ENCODE measurements around the gene SDK2.
A peak's percentile ranks its signal among the peaks of the same experiment; 100 is the strongest.

SDK2 gene

GRCh38 chr17:73653810-73654209 is 9.6 kb upstream of the SDK2 start:
- Histone ChIP-seq H3K36me3 (ENCODE audit: control insufficient read depth in 2 of 2, insufficient read depth in 2 of 2, low read length in 2 of 2) (no peaks in the 10 kb centered on the region), H3K9ac (ENCODE audit: low read depth in 1 of 2, low read length in 2 of 2) (no peak overlapping the region), H3K27me3 (ENCODE audit: control insufficient read depth in 2 of 2, insufficient read depth in 2 of 2, low read length in 2 of 2) (no peaks in the 10 kb centered on the region), H3K27ac (ENCODE audit: low read depth in 2 of 2, low read length in 2 of 2) (no peak overlapping the region), H3K4me1 (ENCODE audit: control insufficient read depth in 2 of 2, insufficient read depth in 2 of 2, low read length in 2 of 2) (peaks cover 12 to 28% of the 10 kb centered on the region in 2 donors), H3K4me3 (ENCODE audit: low read length in 2 of 2) (no peak overlapping the region), H3K9me3 (ENCODE audit: control insufficient read depth in 2 of 2, low read length in 2 of 2) (no peaks in the 10 kb centered on the region)

DNA sequence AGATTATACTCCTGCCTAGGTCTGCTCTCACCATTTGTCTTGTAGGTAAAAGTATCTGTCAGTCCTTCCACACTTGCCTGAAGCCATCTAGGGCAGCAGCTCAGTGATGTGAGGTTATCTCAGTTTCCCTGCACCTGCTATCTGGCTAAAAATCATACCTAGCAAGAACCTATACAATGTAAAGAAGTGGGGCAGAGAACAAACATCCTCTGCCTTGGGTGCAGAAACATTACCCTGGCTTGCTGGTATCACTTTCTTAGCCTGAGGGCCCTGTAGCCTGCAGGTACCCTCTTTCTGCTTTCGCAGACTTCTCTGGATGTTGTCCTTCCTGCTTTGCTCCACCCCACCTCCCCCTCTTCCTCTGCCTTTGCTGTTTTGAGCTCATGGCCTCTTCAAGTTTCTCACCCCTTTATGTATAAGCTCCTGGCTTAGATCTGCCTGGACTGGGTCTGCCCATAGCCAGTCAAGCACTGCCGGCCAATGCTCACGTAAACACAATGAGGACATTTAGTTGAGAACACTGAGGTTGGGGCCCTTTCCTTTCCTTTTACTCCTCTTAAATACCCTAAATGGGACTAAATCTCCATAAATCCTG is 8.7 kb upstream of the SDK2 start:
- H3K9ac ChIP-seq (ENCODE audit: low read depth in 1 of 2, low read length in 2 of 2): no peak overlapping the region
- H3K27me3 ChIP-seq (ENCODE audit: control insufficient read depth in 2 of 2, insufficient read depth in 2 of 2, low read length in 2 of 2): no peaks in the 10 kb centered on the region
- no peak overlapping the region for H3K4me3 ChIP-seq (ENCODE audit: low read length in 2 of 2)
- H3K36me3 ChIP-seq (ENCODE audit: control insufficient read depth in 2 of 2, insufficient read depth in 2 of 2, low read length in 2 of 2): no peaks in the 10 kb centered on the region
- H3K4me1 ChIP-seq (ENCODE audit: control insufficient read depth in 2 of 2, insufficient read depth in 2 of 2, low read length in 2 of 2): peaks cover 12 to 24% of the 10 kb centered on the region in 2 donors
- H3K9me3 ChIP-seq (ENCODE audit: control insufficient read depth in 2 of 2, low read length in 2 of 2): no peaks in the 10 kb centered on the region
- H3K27ac ChIP-seq (ENCODE audit: low read depth in 2 of 2, low read length in 2 of 2): no peak overlapping the region

GRCh38 chr17:73650617-73651200 is 6.5 kb upstream of the SDK2 start:
- peaks cover 12 to 19% of the 10 kb centered on the region in 2 donors for H3K4me1 ChIP-seq (ENCODE audit: control insufficient read depth in 2 of 2, insufficient read depth in 2 of 2, low read length in 2 of 2)
- no peaks in the 10 kb centered on the region for H3K36me3 ChIP-seq (ENCODE audit: control insufficient read depth in 2 of 2, insufficient read depth in 2 of 2, low read length in 2 of 2)
- no peaks in the 10 kb centered on the region for H3K9me3 ChIP-seq (ENCODE audit: control insufficient read depth in 2 of 2, low read length in 2 of 2)
- peak overlapping the region; percentile 24 to 30 for H3K27ac ChIP-seq (ENCODE audit: low read depth in 2 of 2, low read length in 2 of 2)
- peaks cover 4 to 9% of the 10 kb centered on the region in 2 donors for H3K27me3 ChIP-seq (ENCODE audit: control insufficient read depth in 2 of 2, insufficient read depth in 2 of 2, low read length in 2 of 2)
- peak overlapping the region in 1 of 2 donors; percentile 23 for H3K4me3 ChIP-seq (ENCODE audit: low read length in 2 of 2)
- no peak overlapping the region for H3K9ac ChIP-seq (ENCODE audit: low read depth in 1 of 2, low read length in 2 of 2)

DNA sequence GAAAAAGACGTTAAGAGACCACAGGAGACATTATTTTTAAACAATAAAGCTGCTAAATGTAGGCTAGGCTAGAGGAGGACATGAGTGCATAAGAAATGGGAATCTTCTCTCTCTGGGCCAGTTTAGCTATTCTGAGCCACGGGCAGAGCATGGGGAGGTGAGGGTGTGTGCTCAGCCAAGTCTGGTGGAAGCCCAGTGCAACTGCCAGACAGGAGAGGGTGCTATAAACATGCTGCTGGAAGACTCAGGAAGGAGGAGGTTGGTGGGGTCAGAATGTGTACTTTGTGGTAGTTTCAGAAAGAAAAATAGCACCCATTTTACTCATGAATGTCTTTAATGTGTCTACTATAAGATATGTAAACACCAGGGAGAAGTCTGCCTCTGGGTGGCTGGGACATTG is 5.9 kb upstream of the SDK2 start:
- H3K36me3 ChIP-seq (ENCODE audit: control insufficient read depth in 2 of 2, insufficient read depth in 2 of 2, low read length in 2 of 2): no peaks in the 10 kb centered on the region
- H3K9ac ChIP-seq (ENCODE audit: low read depth in 1 of 2, low read length in 2 of 2): no peak overlapping the region
- peaks cover 7 to 9% of the 10 kb centered on the region in 2 donors for H3K27me3 ChIP-seq (ENCODE audit: control insufficient read depth in 2 of 2, insufficient read depth in 2 of 2, low read length in 2 of 2)
- H3K9me3 ChIP-seq (ENCODE audit: control insufficient read depth in 2 of 2, low read length in 2 of 2): no peaks in the 10 kb centered on the region
- H3K4me1 ChIP-seq (ENCODE audit: control insufficient read depth in 2 of 2, insufficient read depth in 2 of 2, low read length in 2 of 2): peaks cover 12 to 19% of the 10 kb centered on the region in 2 donors
- peak overlapping the region; percentile 24 to 30 for H3K27ac ChIP-seq (ENCODE audit: low read depth in 2 of 2, low read length in 2 of 2)
- H3K4me3 ChIP-seq (ENCODE audit: low read length in 2 of 2): no peak overlapping the region

- Histone ChIP-seq H3K4me1 (ENCODE audit: control insufficient read depth in 2 of 2, insufficient read depth in 2 of 2, low read length in 2 of 2) (peaks cover 12 to 19% of the 10 kb centered on the region in 2 donors), H3K36me3 (ENCODE audit: control insufficient read depth in 2 of 2, insufficient read depth in 2 of 2, low read length in 2 of 2) (no peaks in the 10 kb centered on the region), H3K27me3 (ENCODE audit: control insufficient read depth in 2 of 2, insufficient read depth in 2 of 2, low read length in 2 of 2) (peaks cover 9 to 10% of the 10 kb centered on the region in 2 donors), H3K4me3 (ENCODE audit: low read length in 2 of 2) (no peak overlapping the region), H3K27ac (ENCODE audit: low read depth in 2 of 2, low read length in 2 of 2) (no peak overlapping the region), H3K9me3 (ENCODE audit: control insufficient read depth in 2 of 2, low read length in 2 of 2) (no peaks in the 10 kb centered on the region), H3K9ac (ENCODE audit: low read depth in 1 of 2, low read length in 2 of 2) (no peak overlapping the region)
These were observed 4.7 kb upstream of the SDK2 start for GRCh38 chr17:73648974-73649373.

DNA sequence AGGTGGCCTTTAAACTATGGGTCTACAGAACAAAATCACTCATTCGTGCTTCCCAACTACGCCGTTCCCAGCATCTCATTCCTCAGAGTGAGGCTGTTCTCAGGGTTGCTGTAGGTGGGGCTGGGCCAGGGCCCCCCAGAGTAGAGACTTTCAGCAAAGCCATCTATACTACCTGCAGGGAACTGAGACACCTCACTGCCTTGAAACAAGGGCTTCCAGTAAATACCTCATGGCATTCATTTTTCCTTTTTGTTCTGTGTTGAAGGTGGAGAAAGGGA is 4.2 kb upstream of the SDK2 start:
- H3K9me3 ChIP-seq (ENCODE audit: control insufficient read depth in 2 of 2, low read length in 2 of 2): no peaks in the 10 kb centered on the region
- H3K4me3 ChIP-seq (ENCODE audit: low read length in 2 of 2): no peak overlapping the region
- H3K27ac ChIP-seq (ENCODE audit: low read depth in 2 of 2, low read length in 2 of 2): no peak overlapping the region
- peaks cover 14 to 19% of the 10 kb centered on the region in 2 donors for H3K4me1 ChIP-seq (ENCODE audit: control insufficient read depth in 2 of 2, insufficient read depth in 2 of 2, low read length in 2 of 2)
- H3K36me3 ChIP-seq (ENCODE audit: control insufficient read depth in 2 of 2, insufficient read depth in 2 of 2, low read length in 2 of 2): no peaks in the 10 kb centered on the region
- H3K27me3 ChIP-seq (ENCODE audit: control insufficient read depth in 2 of 2, insufficient read depth in 2 of 2, low read length in 2 of 2): peaks cover 10 to 11% of the 10 kb centered on the region in 2 donors
- H3K9ac ChIP-seq (ENCODE audit: low read depth in 1 of 2, low read length in 2 of 2): no peak overlapping the region

DNA sequence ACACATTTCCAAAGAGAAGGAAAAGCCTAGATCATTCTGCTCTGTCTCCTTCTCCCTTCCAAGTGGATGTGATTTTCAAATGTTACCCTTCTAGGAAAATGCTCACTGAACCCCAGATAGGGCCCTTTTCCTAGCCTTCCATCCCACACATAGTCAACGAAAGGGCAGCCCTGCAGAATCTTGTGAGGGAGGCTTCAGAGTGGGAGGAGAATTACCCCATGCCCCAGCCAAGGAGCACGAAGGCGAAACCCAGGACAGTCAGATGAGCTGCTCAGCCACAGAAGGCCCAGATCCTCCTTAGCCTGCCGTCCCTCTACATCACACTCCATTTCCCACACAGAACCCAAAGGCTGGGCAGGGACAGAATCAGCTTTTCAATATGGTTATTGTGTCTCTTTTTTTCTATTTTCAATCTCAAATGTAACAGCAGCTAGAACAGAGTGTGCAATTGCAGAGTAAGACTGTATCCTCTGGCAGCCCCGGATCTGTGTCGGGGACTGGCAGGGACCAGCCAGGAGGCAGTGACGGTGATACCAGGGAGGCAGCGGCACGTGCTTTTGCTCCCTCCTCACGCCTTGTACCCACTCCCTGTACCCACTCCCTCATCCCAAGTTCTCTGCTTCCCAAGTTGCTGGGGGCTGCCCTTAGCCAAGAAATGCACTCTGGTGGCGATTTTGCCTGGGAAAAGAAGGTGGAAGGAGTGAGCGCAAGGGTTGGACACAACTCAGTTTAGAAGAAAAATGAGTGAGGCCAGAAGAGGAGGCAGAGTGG is 3.7 kb upstream of the SDK2 start:
- Histone ChIP-seq H3K27ac (ENCODE audit: low read depth in 2 of 2, low read length in 2 of 2) (no peak overlapping the region), H3K4me1 (ENCODE audit: control insufficient read depth in 2 of 2, insufficient read depth in 2 of 2, low read length in 2 of 2) (peaks cover 18 to 19% of the 10 kb centered on the region in 2 donors), H3K27me3 (ENCODE audit: control insufficient read depth in 2 of 2, insufficient read depth in 2 of 2, low read length in 2 of 2) (peaks cover 15 to 16% of the 10 kb centered on the region in 2 donors), H3K9ac (ENCODE audit: low read depth in 1 of 2, low read length in 2 of 2) (no peak overlapping the region), H3K9me3 (ENCODE audit: control insufficient read depth in 2 of 2, low read length in 2 of 2) (no peaks in the 10 kb centered on the region), H3K4me3 (ENCODE audit: low read length in 2 of 2) (no peak overlapping the region), H3K36me3 (ENCODE audit: control insufficient read depth in 2 of 2, insufficient read depth in 2 of 2, low read length in 2 of 2) (no peaks in the 10 kb centered on the region)

- Histone ChIP-seq H3K36me3 (ENCODE audit: control insufficient read depth in 2 of 2, insufficient read depth in 2 of 2, low read length in 2 of 2) (no peaks in the 10 kb centered on the region), H3K27me3 (ENCODE audit: control insufficient read depth in 2 of 2, insufficient read depth in 2 of 2, low read length in 2 of 2) (peaks cover 16 to 17% of the 10 kb centered on the region in 2 donors), H3K27ac (ENCODE audit: low read depth in 2 of 2, low read length in 2 of 2) (no peak overlapping the region), H3K9ac (ENCODE audit: low read depth in 1 of 2, low read length in 2 of 2) (no peak overlapping the region), H3K9me3 (ENCODE audit: control insufficient read depth in 2 of 2, low read length in 2 of 2) (no peaks in the 10 kb centered on the region), H3K4me1 (ENCODE audit: control insufficient read depth in 2 of 2, insufficient read depth in 2 of 2, low read length in 2 of 2) (peaks cover 18 to 21% of the 10 kb centered on the region in 2 donors), H3K4me3 (ENCODE audit: low read length in 2 of 2) (no peak overlapping the region)
These were observed 3.1 kb upstream of the SDK2 start for GRCh38 chr17:73647301-73647695.

- H3K9ac ChIP-seq (ENCODE audit: low read depth in 1 of 2, low read length in 2 of 2): no peak overlapping the region
- H3K27ac ChIP-seq (ENCODE audit: low read depth in 2 of 2, low read length in 2 of 2): no peak overlapping the region
- H3K4me3 ChIP-seq (ENCODE audit: low read length in 2 of 2): no peak overlapping the region
- peaks cover 18 to 21% of the 10 kb centered on the region in 2 donors for H3K4me1 ChIP-seq (ENCODE audit: control insufficient read depth in 2 of 2, insufficient read depth in 2 of 2, low read length in 2 of 2)
- H3K27me3 ChIP-seq (ENCODE audit: control insufficient read depth in 2 of 2, insufficient read depth in 2 of 2, low read length in 2 of 2): peaks cover 16 to 21% of the 10 kb centered on the region in 2 donors
- H3K9me3 ChIP-seq (ENCODE audit: control insufficient read depth in 2 of 2, low read length in 2 of 2): no peaks in the 10 kb centered on the region
- H3K36me3 ChIP-seq (ENCODE audit: control insufficient read depth in 2 of 2, insufficient read depth in 2 of 2, low read length in 2 of 2): no peaks in the 10 kb centered on the region
These were observed 2.4 kb upstream of the SDK2 start for GRCh38 chr17:73646409-73647300.
